NCI-H345 (cell line): ENCODE measurements around the gene BNIP3.
"Not testable (repeated sequence)": the region's sequence is repeated elsewhere in the genome, so short reads cannot be mapped to it uniquely, and the experiment has no call there.

Experiments used
- DNase-seq: peaks from one replicate; lab custom pipeline; 2025; lab: John Stamatoyannopoulos, UW

BNIP3 gene

DNA sequence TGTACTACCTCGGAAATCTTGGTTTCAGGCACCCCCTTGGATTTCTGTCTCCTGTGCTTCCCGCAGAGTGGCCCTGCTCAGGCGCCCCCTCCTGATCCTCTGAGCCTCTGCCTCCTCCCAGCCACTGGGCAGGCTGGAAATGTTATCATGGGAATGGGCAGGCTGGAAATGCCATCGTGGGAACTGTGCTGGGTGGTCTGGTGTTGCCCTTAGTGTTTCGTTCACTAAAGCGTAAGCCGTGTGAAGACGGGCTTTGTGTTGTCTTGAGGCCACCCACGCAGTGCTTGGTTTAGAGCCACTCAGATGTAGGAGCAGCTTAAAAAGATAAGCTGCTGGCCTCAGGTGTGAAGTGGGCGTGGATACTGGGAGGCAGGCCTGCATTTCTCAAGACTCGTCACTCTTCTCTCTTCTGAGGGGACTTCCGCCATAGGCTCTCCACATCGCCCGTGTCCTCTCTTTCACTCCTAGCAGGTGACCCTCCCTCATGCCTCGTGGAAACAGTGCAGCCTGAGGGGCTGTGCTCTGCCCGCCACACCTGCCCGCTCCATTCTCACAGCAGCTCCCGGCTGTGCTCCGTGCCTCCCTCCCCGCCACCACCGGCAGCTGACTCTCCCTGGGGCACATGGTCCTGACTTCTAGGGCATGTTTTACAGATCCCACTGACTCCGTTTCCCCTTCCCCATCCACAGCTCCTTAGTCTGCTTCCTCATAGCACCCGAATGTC, 52.4 kb downstream of the BNIP3 start:
- no peak for DNase-seq

GRCh38 chr10:131928248-131929095, 53.3 kb downstream of the BNIP3 start:
- no peak for DNase-seq

GRCh38 chr10:131926743-131927595, 54.8 kb downstream of the BNIP3 start:
- no peak for DNase-seq

DNA sequence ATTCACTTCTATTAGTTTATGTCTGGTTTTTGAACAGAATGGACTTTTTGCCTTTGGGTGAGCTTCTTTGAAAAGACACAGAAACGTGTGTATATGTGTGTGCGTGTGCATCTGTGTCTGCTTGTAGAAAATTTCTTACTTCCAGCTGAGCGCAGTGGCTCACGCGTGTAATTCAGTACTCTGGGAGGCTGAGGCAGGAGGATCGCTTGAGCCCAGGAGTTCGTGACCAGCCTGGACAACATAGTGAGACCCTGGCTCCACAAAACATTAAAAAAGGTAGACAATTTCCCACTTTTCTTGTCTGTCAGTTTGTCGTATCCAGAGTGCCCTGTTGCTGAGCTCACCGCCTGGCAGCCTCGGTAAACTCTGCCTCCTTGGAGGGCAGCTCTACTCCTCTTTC, 55.5 kb downstream of the BNIP3 start:
- no peak for DNase-seq

- DNase-seq: peak; percentile 23
These were observed 56.0 kb downstream of the BNIP3 start for GRCh38 chr10:131925716-131926115.

GRCh38 chr10:131925011-131925649, 56.6 kb downstream of the BNIP3 start:
- no peak for DNase-seq

GRCh38 chr10:131923038-131923756, 58.5 kb downstream of the BNIP3 start:
- DNase-seq: no peak

GRCh38 chr10:131921184-131921583, 60.5 kb downstream of the BNIP3 start:
- no peak for DNase-seq

GRCh38 chr10:131920693-131921092, 61.0 kb downstream of the BNIP3 start:
- DNase-seq: no peak

GRCh38 chr10:131920151-131920550, 61.6 kb downstream of the BNIP3 start:
- DNase-seq: no peak

GRCh38 chr10:131919461-131919860, 62.3 kb downstream of the BNIP3 start:
- DNase-seq: not testable (repeated sequence)
